NT2/D1 (cell line): ENCODE measurements around the gene SHISAL2A.
"Not testable (repeated sequence)": the region's sequence is repeated elsewhere in the genome, so short reads cannot be mapped to it uniquely, and the experiment has no call there.

ENCODE experiments used
- DNase-seq: peaks from one replicate; pipeline ENCODE4 v3.0.0-alpha.2; 2011; ENCODE audit warnings: low read depth, low spot score
- H3K27me3 ChIP-seq: 2 replicates; pipeline ENCODE4 v1.6.0; 2011; ENCODE audit warnings: mild to moderate bottlenecking; ENCODE audit not compliant: insufficient read length, insufficient read depth
- H3K36me3 ChIP-seq: 2 replicates; pipeline ENCODE4 v1.6.1; 2011; ENCODE audit warnings: mild to moderate bottlenecking, low read length, mixed read lengths; ENCODE audit not compliant: insufficient read depth, insufficient read length
- H3K4me1 ChIP-seq: 2 replicates; pipeline ENCODE4 v1.5.1; 2011; ENCODE audit not compliant: insufficient read depth, insufficient read length
- H3K4me3 ChIP-seq: 2 replicates; pipeline ENCODE4 v1.5.1; 2011; ENCODE audit warnings: low read depth; ENCODE audit not compliant: insufficient read length
- H3K9ac ChIP-seq: 2 replicates; pipeline ENCODE4 v1.6.0; 2011; ENCODE audit warnings: low read depth; ENCODE audit not compliant: insufficient read length
- H3K9me3 ChIP-seq: 2 replicates; pipeline ENCODE4 v1.5.1; 2011; ENCODE audit warnings: mild to moderate bottlenecking, low read length; ENCODE audit not compliant: insufficient read depth
- SUZ12 ChIP-seq: IDR thresholded peaks from 2 replicates; pipeline ENCODE4 v1.6.1; 2011; ENCODE audit not compliant: insufficient read length, insufficient read depth; ENCODE audit errors: extremely low read depth
- YY1 ChIP-seq: IDR thresholded peaks from 2 replicates; pipeline ENCODE4 v1.6.1; 2011; ENCODE audit not compliant: insufficient read length, insufficient read depth
- ZNF274 ChIP-seq: IDR thresholded peaks from 2 replicates; pipeline ENCODE4 v1.6.1; 2011; ENCODE audit warnings: mild to moderate bottlenecking, low read depth, low read length

SHISAL2A gene

GRCh38 chr1:52679048-52679447 lies 46.1 kb downstream of the SHISAL2A start:
- H3K9ac ChIP-seq: no peak overlapping the region

GRCh38 chr1:52679498-52679897 lies 46.5 kb downstream of the SHISAL2A start:
- peaks cover 11% of the 10 kb centered on the region for H3K4me1 ChIP-seq
- no peaks in the 10 kb centered on the region for H3K9me3 ChIP-seq
- TF ChIP-seq SUZ12 (no peak), YY1 (no peak), ZNF274 (no peak)
- no peaks in the 10 kb centered on the region for H3K27me3 ChIP-seq
- H3K9ac ChIP-seq: no peak overlapping the region
- peaks cover 3% of the 10 kb centered on the region for H3K36me3 ChIP-seq
- no peak for DNase-seq
- no peak overlapping the region for H3K4me3 ChIP-seq

More at GRCh38 chr1:52679048-52679447, 46.1 kb downstream of the SHISAL2A start:
- H3K9me3 ChIP-seq: no peaks in the 10 kb centered on the region
- H3K4me3 ChIP-seq: no peak overlapping the region
- no peak for DNase-seq
- no peak for TF ChIP-seq ZNF274
- no peak for TF ChIP-seq YY1
- TF ChIP-seq SUZ12: no peak
- H3K36me3 ChIP-seq: no peaks in the 10 kb centered on the region
- peaks cover 12% of the 10 kb centered on the region for H3K4me1 ChIP-seq
- H3K27me3 ChIP-seq: no peaks in the 10 kb centered on the region

GRCh38 chr1:52680353-52680752 lies 47.4 kb downstream of the SHISAL2A start:
- Histone ChIP-seq H3K9me3 (no peaks in the 10 kb centered on the region), H3K4me3 (no peak overlapping the region), H3K9ac (no peak overlapping the region), H3K27me3 (no peaks in the 10 kb centered on the region), H3K36me3 (peaks cover 12% of the 10 kb centered on the region), H3K4me1 (peaks cover 8% of the 10 kb centered on the region)
- TF ChIP-seq SUZ12: no peak
- no peak for TF ChIP-seq YY1
- no peak for TF ChIP-seq ZNF274
- no peak for DNase-seq

GRCh38 chr1:52681136-52681535 lies 48.2 kb downstream of the SHISAL2A start:
- Histone ChIP-seq H3K36me3 (peaks cover 17% of the 10 kb centered on the region), H3K4me1 (peaks cover 8% of the 10 kb centered on the region), H3K27me3 (no peaks in the 10 kb centered on the region), H3K9me3 (no peaks in the 10 kb centered on the region), H3K4me3 (no peak overlapping the region), H3K9ac (no peak overlapping the region)
- no peak for TF ChIP-seq YY1
- no peak for TF ChIP-seq ZNF274
- no peak for TF ChIP-seq SUZ12
- DNase-seq: no peak

- Histone ChIP-seq H3K36me3 (peaks cover 37% of the 10 kb centered on the region), H3K4me3 (no peak overlapping the region), H3K4me1 (peaks cover 6% of the 10 kb centered on the region), H3K9ac (no peak overlapping the region), H3K27me3 (no peaks in the 10 kb centered on the region), H3K9me3 (no peaks in the 10 kb centered on the region)
- DNase-seq: no peak
- TF ChIP-seq YY1 (no peak), SUZ12 (no peak), ZNF274 (no peak)
Measured at GRCh38 chr1:52683367-52683940, 50.5 kb downstream of the SHISAL2A start.

GRCh38 chr1:52684545-52684944 lies 51.6 kb downstream of the SHISAL2A start:
- TF ChIP-seq SUZ12 (no peak), YY1 (no peak), ZNF274 (no peak)
- Histone ChIP-seq H3K4me1 (peaks cover 2% of the 10 kb centered on the region), H3K4me3 (no peak overlapping the region), H3K27me3 (no peaks in the 10 kb centered on the region), H3K36me3 (peaks cover 41% of the 10 kb centered on the region), H3K9me3 (no peaks in the 10 kb centered on the region), H3K9ac (no peak overlapping the region)
- DNase-seq: no peak

- H3K27me3 ChIP-seq, H3K4me3 ChIP-seq: not testable (repeated sequence)
- H3K36me3 ChIP-seq: peaks cover 57% of the 10 kb centered on the region
Measured at GRCh38 chr1:52686261-52686751, 53.3 kb downstream of the SHISAL2A start.

GRCh38 chr1:52686830-52687229 lies 53.9 kb downstream of the SHISAL2A start:
- no peak overlapping the region for H3K4me3 ChIP-seq
- H3K4me1 ChIP-seq: no peaks in the 10 kb centered on the region
- H3K9ac ChIP-seq: no peak overlapping the region
- DNase-seq: no peak
- H3K9me3 ChIP-seq: no peaks in the 10 kb centered on the region
- H3K36me3 ChIP-seq: peaks cover 60% of the 10 kb centered on the region
- TF ChIP-seq SUZ12 (no peak), ZNF274 (no peak), YY1 (no peak)
- no peaks in the 10 kb centered on the region for H3K27me3 ChIP-seq

More at GRCh38 chr1:52686261-52686751, 53.3 kb downstream of the SHISAL2A start:
- not testable (repeated sequence) for H3K9ac ChIP-seq, H3K4me1 ChIP-seq, H3K9me3 ChIP-seq
- peak; percentile 80 for DNase-seq
